ENCODE data around the gene SETD3. TPM values are rescaled to one million over a fixed set of nuclear protein-coding genes. Genes with fewer than 3 reads are reported as not detected.

Gene SETD3
- total RNA-seq, 6 experiments from 2014 or later = 24.7 to 42.0 (median 28.8) TPM

DNA sequence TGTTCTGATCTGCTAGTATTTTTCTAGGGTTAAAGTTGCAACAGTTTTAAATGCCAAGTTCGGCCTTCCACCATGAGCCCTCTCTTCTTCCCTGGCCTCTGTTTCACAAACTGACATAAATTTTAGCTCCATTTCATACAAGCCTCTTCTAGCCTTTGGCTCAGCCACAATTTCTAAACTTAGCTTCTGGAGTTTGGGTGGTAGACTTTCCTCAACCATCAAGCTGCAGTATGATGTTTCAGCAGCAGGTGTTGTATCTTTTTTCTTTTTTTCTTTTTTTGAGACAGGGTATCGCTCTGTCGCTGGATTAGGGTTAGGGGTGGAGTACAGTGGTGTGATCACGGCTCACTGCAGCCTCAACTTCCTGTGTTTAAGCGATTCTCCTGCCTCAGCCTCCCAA lies 29.4 kb downstream of the SETD3 start:
- WGBS (ENCODE audit: insufficient coverage, low coverage, low lambda C conversion rate, missing lambda C conversion rate) = 74% methylated on average over 4 of the region's 5 CpGs
- H3K27ac ChIP-seq = no peak overlapping the region
- H3K27me3 ChIP-seq = no peaks in the 10 kb centered on the region
- TF ChIP-seq, protein P1, sequence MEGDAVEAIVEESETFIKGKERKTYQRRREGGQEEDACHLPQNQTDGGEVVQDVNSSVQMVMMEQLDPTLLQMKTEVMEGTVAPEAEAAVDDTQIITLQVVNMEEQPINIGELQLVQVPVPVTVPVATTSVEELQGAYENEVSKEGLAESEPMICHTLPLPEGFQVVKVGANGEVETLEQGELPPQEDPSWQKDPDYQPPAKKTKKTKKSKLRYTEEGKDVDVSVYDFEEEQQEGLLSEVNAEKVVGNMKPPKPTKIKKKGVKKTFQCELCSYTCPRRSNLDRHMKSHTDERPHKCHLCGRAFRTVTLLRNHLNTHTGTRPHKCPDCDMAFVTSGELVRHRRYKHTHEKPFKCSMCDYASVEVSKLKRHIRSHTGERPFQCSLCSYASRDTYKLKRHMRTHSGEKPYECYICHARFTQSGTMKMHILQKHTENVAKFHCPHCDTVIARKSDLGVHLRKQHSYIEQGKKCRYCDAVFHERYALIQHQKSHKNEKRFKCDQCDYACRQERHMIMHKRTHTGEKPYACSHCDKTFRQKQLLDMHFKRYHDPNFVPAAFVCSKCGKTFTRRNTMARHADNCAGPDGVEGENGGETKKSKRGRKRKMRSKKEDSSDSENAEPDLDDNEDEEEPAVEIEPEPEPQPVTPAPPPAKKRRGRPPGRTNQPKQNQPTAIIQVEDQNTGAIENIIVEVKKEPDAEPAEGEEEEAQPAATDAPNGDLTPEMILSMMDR (IDR thresholded peaks at IDR 0.05) = no peak
- no peak for TF ChIP-seq POLR2A (IDR thresholded peaks at IDR 0.05)
- DNase-seq (no peak), ATAC-seq (no peak)
- no peaks in the 10 kb centered on the region for H3K4me1 ChIP-seq
- intact Hi-C loops (cut with DNase I) = no loop called here
- H3K9me3 ChIP-seq = no peaks in the 10 kb centered on the region
- no peak overlapping the region for H3K4me3 ChIP-seq
- H3K36me3 ChIP-seq = peaks cover 0 to 46% (median 7%) of the 10 kb centered on the region in 4 donors

DNA sequence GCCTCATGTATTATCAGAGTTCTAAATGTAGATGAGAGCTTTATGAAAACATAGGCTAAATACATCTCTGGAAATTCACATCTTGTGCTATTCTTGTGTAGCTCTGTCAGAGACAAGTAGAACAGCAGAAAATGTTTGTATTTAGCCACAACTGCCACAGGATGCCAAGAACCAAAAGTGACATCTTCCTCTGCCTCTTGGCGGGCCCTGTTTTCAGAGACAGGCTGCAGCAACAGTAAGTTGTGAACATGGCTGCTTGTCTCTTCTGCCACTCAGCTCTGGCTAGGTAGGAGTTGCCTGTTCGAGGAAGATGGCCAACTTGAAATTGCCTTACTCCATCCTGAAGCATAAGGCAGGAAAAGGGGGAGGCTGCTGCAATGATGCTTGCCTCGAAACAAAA lies 30.4 kb downstream of the SETD3 start:
- TF ChIP-seq, protein P1 (IDR thresholded peaks at IDR 0.05) = no peak
- no peak for TF ChIP-seq POLR2A (IDR thresholded peaks at IDR 0.05)

DNA sequence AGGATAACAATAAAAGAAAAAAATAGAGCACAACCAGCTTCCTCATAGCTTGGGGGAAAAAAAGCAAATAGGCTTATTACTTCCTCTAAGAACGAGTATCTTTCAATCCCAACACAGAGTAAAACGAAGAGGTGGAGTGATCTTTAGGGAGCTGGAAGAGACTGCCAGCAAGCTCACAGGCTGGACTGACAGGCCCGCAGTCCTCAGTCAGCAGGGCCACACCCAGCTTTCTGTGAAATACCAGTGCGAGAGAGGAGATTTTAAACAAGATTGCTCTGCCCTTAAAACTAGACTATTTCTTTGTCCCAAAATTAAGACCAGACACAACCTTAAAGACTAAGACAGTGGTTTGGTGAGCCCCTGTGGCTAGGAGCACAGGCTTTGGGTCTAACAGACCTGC lies 32.9 kb downstream of the SETD3 start:
- Histone ChIP-seq H3K36me3 (peaks cover 0 to 35% (median 7%) of the 10 kb centered on the region in 4 donors), H3K9me3 (no peaks in the 10 kb centered on the region), H3K4me1 (no peaks in the 10 kb centered on the region), H3K27me3 (no peaks in the 10 kb centered on the region), H3K4me3 (no peak overlapping the region), H3K27ac (no peak overlapping the region)
- 79% methylated on average over 2 of the region's 4 CpGs for WGBS (ENCODE audit: insufficient coverage, low coverage, low lambda C conversion rate, missing lambda C conversion rate)
- intact Hi-C loops (cut with DNase I) = no loop called here
- no peak for TF ChIP-seq POLR2A (IDR thresholded peaks at IDR 0.05)
- TF ChIP-seq, protein P1 (IDR thresholded peaks at IDR 0.05) = no peak
- DNase-seq (no peak), ATAC-seq (no peak)

More for the DNA sequence above, 30.4 kb downstream of the SETD3 start:
- Histone ChIP-seq H3K27me3 (no peaks in the 10 kb centered on the region), H3K27ac (no peak overlapping the region), H3K9me3 (no peaks in the 10 kb centered on the region), H3K4me3 (no peak overlapping the region), H3K36me3 (peaks cover 0 to 38% (median 7%) of the 10 kb centered on the region in 4 donors), H3K4me1 (no peaks in the 10 kb centered on the region)
- DNase-seq (no peak), ATAC-seq (no peak)
- intact Hi-C loops (cut with DNase I) = no loop called here
- 100% methylated on average over 2 of the region's 3 CpGs for WGBS (ENCODE audit: insufficient coverage, low coverage, low lambda C conversion rate, missing lambda C conversion rate)

DNA sequence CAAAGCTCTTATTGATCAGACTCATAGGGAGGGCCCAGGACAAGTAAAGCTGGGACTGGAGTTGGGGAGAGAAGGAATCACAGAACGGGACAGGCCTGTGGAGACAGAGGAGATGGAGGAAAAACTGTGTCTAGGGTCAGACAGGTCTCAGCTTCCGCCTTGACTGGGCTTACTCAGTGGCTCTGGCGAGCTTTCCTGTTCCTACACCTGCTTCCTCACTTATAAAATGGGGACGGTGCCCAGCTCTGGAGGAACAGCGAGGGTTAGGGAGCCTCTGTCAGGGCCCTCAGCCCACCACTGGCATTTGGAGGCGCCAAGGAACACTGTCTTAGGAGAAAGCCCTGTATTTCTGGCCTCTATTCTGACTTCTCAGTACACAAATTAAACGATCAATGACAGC lies 34.7 kb downstream of the SETD3 start:
- Histone ChIP-seq H3K36me3 (peaks cover 0 to 28% (median 7%) of the 10 kb centered on the region in 4 donors), H3K27ac (no peak overlapping the region), H3K9me3 (no peaks in the 10 kb centered on the region), H3K4me1 (no peaks in the 10 kb centered on the region), H3K4me3 (no peak overlapping the region), H3K27me3 (no peaks in the 10 kb centered on the region)
- WGBS (ENCODE audit: insufficient coverage, low coverage, low lambda C conversion rate, missing lambda C conversion rate) = 92% methylated on average over 4 of the region's 7 CpGs
- DNase-seq = no peak
- no peak for ATAC-seq
- no peak for TF ChIP-seq POLR2A (IDR thresholded peaks at IDR 0.05)
- TF ChIP-seq, protein P1 (IDR thresholded peaks at IDR 0.05) = no peak
- intact Hi-C loops (cut with DNase I) = no loop called here

DNA sequence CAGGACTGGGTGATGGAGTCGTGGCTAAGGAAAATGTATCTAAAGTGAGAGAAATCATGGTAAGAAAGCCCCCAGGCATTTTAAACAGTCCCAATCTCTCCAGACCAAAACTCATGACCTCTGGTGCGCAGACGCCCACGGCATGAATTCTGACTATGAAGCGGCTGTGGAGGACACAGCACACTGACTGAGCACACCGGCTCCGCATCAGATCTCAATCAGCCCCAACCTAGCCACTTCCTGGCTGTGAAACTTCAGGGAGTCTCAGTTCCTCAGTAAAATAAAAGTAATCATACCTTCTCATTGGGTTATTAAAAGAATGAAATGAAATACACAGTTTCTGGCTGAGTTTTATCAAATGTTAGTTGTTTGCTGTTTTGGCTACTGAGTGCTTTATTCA lies 38.7 kb downstream of the SETD3 start:
- ATAC-seq (no peak), DNase-seq (no peak)
- intact Hi-C loops (cut with DNase I) = no loop called here
- 90% methylated on average over 6 of the region's 7 CpGs for WGBS (ENCODE audit: insufficient coverage, low coverage, low lambda C conversion rate, missing lambda C conversion rate)
- Histone ChIP-seq H3K4me1 (no peaks in the 10 kb centered on the region), H3K9me3 (no peaks in the 10 kb centered on the region), H3K27ac (no peak overlapping the region), H3K36me3 (peaks cover 0 to 3% (median under 1%) of the 10 kb centered on the region in 4 donors), H3K27me3 (no peaks in the 10 kb centered on the region), H3K4me3 (no peak overlapping the region)
- TF ChIP-seq, protein P1 (IDR thresholded peaks at IDR 0.05) = no peak
- TF ChIP-seq POLR2A (IDR thresholded peaks at IDR 0.05) = no peak

All from right lobe of liver (tissue), 6 donors.